ENCODE data around the gene CRYBA4.
"Not testable (repeated sequence)": the region's sequence is repeated elsewhere in the genome, so short reads cannot be mapped to it uniquely, and the experiment has no call there.

- not testable (repeated sequence) for TF ChIP-seq CTCF, POLR2A, EP300, POLR2AphosphoS5 (IDR thresholded peaks at IDR 0.05)
These were observed 8.0 kb upstream of the CRYBA4 start for GRCh38 chr22:26613753-26614152.
